ENCODE data around the gene NEURL1.

- TF ChIP-seq CTCF (conservative IDR thresholded peaks at IDR 0.05; ENCODE audit: low read depth, low read length), result no peak
- TF ChIP-seq EZH2 (IDR thresholded peaks at IDR 0.05; ENCODE audit: low read length, unreplicated experiment), result no peak
- TF ChIP-seq EZH2phosphoT487 (IDR thresholded peaks at IDR 0.05; ENCODE audit: borderline replicate concordance, low read length), result no peak
These were observed 129.6 kb downstream of the NEURL1 start for GRCh38 chr10:103622935-103623574.

Measured in PC-3 (cell line).